HG02885 (cell line): ENCODE data around the gene SPOUT1.
"Not testable (repeated sequence)": the region's sequence is repeated elsewhere in the genome, so short reads cannot be mapped to it uniquely, and the experiment has no call there.

Experiments used
- ATAC-seq: cut with Tn5 transposase; IDR thresholded peaks from one replicate; pipeline ENCODE4 v1.9.1; 2021; ENCODE audit warnings: mild to moderate bottlenecking; ENCODE audit not compliant: unreplicated experiment, poor library complexity

Gene SPOUT1

DNA sequence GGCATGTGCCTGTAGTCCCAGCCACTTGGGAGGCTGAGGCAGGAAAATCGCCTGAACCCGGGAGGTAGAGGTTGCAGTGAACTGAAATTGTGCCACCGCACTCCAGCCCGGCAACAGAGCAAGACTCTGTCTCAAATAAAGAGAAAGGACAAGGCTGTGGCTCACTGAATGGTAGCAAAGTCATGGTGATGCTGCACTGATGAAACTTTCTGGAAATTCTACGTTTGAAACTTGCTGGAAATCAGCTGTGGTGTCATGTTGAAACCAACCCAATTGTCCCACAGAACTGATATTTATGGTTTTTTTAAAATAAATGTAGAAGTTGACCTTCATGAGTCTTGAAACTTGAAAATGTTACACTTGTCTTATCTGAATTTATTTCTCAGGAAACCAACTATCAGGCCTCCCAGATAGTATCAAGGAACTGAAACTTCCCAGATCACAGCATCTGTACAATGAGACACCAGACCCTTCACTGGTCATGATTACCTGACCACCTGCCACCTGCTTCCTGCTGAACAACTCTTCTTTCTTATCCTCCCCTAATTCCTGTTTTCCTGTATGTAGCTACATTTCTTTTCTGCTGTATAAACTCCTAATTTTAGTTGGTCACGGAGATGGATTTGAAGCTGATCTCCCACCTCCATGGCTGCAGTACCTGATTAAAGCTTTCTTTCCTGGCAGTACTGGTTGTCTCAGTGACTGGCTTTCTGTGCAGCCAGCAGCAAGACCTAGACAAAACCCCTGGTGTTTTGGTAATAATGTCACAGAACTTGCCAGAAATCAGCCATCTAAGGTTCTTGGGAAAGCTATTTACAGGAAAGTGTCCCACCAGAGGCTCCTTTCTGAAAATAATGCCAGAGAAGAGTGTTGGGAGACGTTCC lies 48.2 kb downstream of the SPOUT1 start:
- ATAC-seq = no peak

DNA sequence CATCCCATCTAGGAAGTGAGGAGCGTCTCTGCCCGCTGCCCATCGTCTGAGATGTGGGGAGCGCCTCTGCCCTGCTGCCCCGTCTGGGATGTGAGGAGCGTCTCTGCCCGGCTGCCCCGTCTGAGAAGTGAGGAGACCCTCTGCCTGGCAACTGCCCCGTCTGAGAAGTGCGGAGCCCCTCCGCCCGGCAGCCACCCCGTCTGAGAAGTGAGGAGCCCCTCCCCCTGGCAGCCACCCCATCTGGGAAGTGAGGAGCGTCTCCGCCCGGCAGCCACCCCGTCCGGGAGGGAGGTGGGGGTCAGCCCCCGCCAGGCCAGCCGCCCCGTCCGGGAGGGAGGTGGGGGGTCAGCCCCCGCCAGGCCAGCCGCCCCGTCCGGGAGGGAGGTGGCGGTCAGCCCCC lies 49.5 kb downstream of the SPOUT1 start:
- not testable (repeated sequence) for ATAC-seq

DNA sequence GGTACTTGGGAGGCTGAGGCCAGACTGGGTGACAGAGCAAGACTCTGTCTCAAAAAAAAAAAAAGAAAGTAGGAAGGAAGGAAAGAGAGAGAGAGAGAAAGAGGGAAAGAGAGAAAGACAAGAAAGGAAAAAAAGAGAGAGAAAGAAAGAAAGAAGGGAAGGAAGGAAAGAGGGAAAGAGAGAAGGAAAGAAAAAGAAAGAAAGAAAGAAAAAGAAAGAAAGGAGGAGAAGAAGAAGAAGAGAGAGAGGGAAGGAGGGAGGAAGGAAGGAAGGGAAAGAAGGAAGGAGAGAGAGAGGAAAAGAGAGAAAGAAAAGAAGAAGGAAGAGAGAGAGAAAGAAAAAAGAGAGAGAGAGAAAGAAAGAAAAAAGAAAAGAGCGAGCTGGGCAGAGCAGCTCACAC lies 54.8 kb downstream of the SPOUT1 start:
- no peak for ATAC-seq

DNA sequence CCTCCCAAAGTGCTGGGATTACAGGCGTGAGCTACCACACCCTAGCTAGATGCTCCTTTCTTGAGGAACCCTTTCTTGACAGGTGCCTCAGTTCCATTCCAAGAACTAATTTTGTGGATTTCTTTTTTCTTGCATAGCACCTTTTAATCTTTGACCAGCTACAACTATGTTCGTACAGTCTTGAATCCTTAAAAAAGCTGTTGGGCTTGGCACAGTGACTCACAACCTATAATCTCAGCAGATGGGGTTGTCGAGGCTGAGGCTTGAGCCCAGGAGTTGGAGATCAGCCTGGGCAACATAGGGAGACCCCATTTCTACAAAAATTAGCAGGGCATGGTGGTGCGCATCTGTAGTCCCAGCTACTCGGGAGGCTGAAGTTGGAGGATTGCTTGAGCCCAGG lies 56.5 kb downstream of the SPOUT1 start:
- ATAC-seq = no peak

DNA sequence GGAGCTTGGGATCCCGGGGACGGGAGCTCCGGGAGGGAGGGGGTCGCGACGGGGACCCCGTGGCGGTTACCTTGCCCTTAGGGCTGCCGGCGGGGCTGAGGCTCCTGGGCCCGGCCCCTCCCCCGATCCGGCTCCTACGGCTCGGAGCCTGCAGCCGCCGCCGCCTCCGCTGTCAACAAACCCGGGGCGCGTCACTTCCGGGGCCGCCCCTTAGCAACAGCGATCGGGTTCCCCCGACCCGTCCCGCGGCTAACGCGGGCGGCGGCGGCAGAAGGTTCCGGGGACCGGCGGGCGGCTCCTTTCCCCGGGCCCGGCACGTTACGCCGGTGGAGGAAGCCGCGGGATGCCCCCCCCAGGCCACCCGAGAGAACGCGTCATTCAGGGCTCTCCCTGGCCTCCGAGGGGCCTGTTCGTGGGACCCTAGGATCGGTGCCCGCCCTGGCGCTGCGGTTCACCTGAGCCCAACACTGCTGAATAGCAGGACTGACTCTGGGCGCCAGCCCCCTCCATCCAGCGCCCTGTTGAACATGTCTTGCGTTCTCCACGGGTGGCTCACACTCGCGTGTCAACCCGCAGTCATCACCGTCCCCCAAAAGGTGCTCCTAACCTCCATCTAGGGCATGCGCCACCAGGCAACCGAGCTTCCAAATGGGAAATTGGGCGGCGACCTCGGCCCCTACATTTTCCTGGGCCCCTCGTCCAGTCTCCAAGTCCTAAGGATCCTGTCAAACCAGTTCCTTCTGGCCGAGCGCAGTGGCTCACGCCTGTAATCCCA lies 57.7 kb downstream of the SPOUT1 start, which contains the start of gene ZER1:
Gene ZER1, minus strand, starts transcription at position 183 of the 775 bp plus-strand sequence. CDS start 16,362 bp downstream, outside the sequence.
- peak; percentile 88 for ATAC-seq

DNA sequence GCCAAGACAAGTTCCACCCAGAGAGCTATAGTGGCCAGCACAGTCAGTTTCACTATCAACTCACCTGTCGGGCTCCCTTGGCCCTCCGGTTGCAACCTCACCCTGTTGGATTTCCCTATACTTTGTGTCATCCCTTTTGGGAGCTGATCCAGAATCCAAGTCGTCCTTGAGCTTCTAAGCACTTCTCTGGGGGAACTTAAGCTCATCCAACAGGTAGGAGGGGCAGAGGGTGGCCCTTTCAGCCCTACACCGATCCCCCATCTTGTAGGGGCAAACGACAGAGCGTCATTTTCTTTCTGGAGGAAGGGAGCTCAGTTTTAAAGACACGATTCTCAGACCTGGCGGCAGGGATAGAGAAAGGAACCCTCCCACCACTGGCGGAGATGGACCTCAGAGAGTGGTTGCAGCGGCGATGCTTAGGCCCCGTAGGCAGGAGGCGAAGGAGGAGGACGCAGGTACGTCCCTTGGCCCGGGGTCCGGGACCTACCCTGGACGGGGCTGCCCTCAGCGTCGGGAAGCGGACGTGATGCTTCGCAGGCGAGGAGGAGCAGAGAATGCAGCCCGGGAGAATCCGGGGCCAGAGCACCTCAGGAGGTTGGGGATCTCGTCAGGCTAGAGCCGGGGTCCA lies 58.4 kb downstream of the SPOUT1 start:
- ATAC-seq = peak; percentile 33

DNA sequence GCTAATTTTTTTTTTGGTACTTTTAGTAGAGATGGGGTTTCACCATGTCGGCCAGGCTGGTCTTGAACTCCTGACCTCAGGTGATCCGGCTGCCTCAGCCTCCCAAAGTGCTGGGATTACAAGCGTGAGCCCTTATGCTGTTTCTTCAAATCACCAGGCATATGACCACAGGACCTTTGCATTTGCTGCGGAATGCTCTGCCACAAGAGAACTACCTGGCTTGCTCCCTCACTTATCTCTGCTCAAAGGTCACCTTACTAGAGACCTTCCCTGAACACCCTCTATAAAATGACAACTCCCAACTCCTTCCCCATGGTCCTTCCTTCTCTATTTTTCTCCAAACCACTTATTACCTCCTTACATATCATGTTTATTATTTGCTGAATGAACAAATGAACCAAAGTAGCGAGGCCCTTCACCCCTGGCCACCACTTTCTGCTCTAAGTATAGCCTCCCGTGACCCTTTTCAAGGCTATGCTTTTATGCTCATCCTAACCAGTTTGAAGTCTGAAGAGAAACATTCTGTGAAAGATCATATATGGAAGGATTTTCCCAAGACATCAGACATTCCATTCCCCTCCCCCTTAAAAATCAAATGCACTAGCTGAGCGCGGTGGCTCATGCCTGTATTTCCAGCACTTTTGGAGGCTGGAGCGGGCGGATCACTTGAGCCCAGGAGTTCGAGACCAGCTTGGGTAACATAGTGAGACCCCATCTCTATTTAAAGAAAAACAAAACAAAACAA lies 59.1 kb downstream of the SPOUT1 start:
- ATAC-seq = no peak
